Ovary (tissue), 3 donors: Measurements from ENCODE around the gene GSTA2.

Source experiments
- CTCF ChIP-seq, 3 donors: fragments of 450-650 bp in 2 of 3; fragments of 200-600 bp in 1 of 3; IDR thresholded peaks; one replicate each; pipeline versions ENCODE4 v1.5.1 to v1.8.0; 2016 to 2022; ENCODE audit warnings: antibody characterized with exemption in 3 of 3, mild to moderate bottlenecking in 1 of 3
- EP300 ChIP-seq: sonication (generic); formaldehyde crosslinking; IDR thresholded peaks from one replicate; pipeline ENCODE4 v1.6.1; 2017; ENCODE audit warnings: antibody characterized with exemption
- POLR2A ChIP-seq: fragments of 450-650 bp; IDR thresholded peaks from one replicate; pipeline ENCODE4 v1.6.1; 2017; ENCODE audit warnings: antibody characterized with exemption, mild to moderate bottlenecking, moderate library complexity
- donor health status: DM: no; HTN: no; CAD: no.

DNA sequence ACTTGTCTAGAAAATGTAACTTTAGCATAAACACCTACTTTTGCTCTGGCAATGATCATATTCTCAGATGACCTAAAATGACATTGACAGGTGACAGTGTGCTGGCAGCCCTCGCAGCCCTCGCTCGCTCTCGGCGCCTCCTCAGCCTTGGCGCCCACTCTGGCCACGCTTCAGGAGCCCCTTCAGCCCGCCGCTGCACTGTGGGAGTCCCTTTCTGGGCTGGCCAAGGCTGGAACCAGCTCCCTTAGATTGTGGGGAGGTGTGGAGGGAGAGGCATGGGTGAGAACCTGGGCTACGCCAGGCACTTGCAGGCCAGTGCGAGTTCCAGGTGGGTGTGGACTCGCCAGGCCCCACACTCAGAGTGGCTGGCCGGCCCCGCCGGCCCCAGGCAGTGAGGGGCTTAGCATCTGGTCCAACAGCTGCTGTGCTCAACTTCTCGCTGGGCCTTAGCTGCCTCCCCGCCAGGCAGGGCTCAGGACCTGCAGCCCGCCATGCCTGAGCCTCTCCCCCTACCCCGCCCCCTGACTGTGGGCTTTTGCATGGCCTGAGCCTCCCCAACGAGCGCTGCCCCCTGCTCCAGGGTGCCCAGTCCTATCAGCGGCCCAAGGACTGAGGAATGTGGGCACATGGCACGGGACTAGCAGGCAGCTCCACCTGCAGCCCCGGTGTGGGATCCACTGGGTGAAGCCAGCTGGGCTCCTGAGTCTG, 23.1 kb upstream of the GSTA2 start:
- TF ChIP-seq CTCF (IDR thresholded peaks at IDR 0.05) (no peak), EP300 (no peak), POLR2A (no peak)
